HG03457 (cell line): ENCODE results near the gene GALNT1.
A peak's percentile ranks its signal among the peaks of the same experiment; 100 is the strongest.

ENCODE experiments used
- ATAC-seq: cut with Tn5 transposase; IDR thresholded peaks from one replicate; pipeline ENCODE4 v1.9.1; 2021; ENCODE audit warnings: moderate number of reproducible peaks; ENCODE audit not compliant: unreplicated experiment

Gene GALNT1

GRCh38 chr18:35616664-35617423 lies 35.3 kb downstream of the GALNT1 start:
- ATAC-seq = peak; percentile 97

- no peak for ATAC-seq
These were observed 36.3 kb downstream of the GALNT1 start for GRCh38 chr18:35617865-35618264.

GRCh38 chr18:35618289-35618688 lies 36.7 kb downstream of the GALNT1 start:
- ATAC-seq = no peak

GRCh38 chr18:35618696-35619095 lies 37.2 kb downstream of the GALNT1 start:
- ATAC-seq = no peak

- ATAC-seq = no peak
These were observed 37.9 kb downstream of the GALNT1 start for GRCh38 chr18:35619464-35619863.

GRCh38 chr18:35619941-35620340 lies 38.4 kb downstream of the GALNT1 start:
- ATAC-seq = no peak

GRCh38 chr18:35620765-35621164 lies 39.2 kb downstream of the GALNT1 start:
- ATAC-seq = no peak

- no peak for ATAC-seq
These were observed 41.7 kb downstream of the GALNT1 start for GRCh38 chr18:35623255-35623654.

GRCh38 chr18:35624146-35624545 lies 42.6 kb downstream of the GALNT1 start:
- ATAC-seq = peak; percentile 65

GRCh38 chr18:35625232-35625631 lies 43.7 kb downstream of the GALNT1 start:
- no peak for ATAC-seq

GRCh38 chr18:35633761-35634160 lies 52.2 kb downstream of the GALNT1 start:
- ATAC-seq = no peak

- no peak for ATAC-seq
These were observed 52.8 kb downstream of the GALNT1 start for GRCh38 chr18:35634323-35634722.

GRCh38 chr18:35635170-35635569 lies 53.6 kb downstream of the GALNT1 start:
- no peak for ATAC-seq

- no peak for ATAC-seq
These were observed 55.7 kb downstream of the GALNT1 start for GRCh38 chr18:35637227-35637626.

- no peak for ATAC-seq
These were observed 57.8 kb downstream of the GALNT1 start for GRCh38 chr18:35639296-35639695.

- ATAC-seq = no peak
These were observed 59.9 kb downstream of the GALNT1 start for GRCh38 chr18:35641467-35641866.

- ATAC-seq = no peak
These were observed 60.4 kb downstream of the GALNT1 start for GRCh38 chr18:35641916-35642315.

GRCh38 chr18:35642802-35643201 lies 61.3 kb downstream of the GALNT1 start:
- ATAC-seq = no peak

GRCh38 chr18:35646449-35646848 lies 64.9 kb downstream of the GALNT1 start:
- ATAC-seq = no peak

GRCh38 chr18:35653392-35654135 lies 72.0 kb downstream of the GALNT1 start:
- no peak for ATAC-seq

- ATAC-seq = no peak
These were observed 76.6 kb downstream of the GALNT1 start for GRCh38 chr18:35658112-35658511.

GRCh38 chr18:35661483-35662146 lies 80.1 kb downstream of the GALNT1 start:
- ATAC-seq = no peak
